ENCODE data around the gene VKORC1.

The VKORC1 gene

DNA sequence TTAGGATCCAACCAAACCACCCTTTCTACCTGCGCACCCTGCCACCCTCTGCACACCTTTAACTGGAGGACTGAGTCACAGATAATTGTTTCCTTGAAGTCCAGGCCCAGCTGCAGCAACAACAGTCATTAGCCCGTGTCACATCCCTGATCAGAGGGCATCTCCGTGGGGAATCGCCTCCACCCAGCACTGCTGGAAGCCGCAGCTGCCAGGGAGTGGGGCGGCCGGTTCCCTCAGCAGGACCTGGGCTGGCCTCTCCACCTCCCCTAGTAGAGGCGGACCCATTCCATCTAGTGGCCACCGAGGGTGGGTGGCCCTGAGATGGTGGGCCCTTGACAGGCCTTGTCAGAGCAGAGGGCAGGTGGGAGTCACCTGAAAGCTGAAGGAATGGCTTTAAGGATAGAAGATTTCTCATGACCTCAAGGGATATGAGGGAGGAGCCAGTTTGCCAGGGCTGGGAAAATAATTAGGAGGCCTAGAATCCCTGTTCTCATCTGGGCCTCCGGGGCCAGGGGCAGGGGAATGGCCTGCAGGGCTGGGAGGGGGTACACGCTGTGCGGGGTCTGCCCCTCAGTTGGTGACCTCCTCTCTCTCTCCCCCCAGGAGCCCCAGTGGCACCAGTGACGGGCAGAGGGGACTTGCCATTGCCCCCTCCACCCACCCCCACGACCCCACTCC lies 12.1 kb downstream of the VKORC1 start:
- no peak for DNase-seq (ENCODE audit: low spot score)

DNA sequence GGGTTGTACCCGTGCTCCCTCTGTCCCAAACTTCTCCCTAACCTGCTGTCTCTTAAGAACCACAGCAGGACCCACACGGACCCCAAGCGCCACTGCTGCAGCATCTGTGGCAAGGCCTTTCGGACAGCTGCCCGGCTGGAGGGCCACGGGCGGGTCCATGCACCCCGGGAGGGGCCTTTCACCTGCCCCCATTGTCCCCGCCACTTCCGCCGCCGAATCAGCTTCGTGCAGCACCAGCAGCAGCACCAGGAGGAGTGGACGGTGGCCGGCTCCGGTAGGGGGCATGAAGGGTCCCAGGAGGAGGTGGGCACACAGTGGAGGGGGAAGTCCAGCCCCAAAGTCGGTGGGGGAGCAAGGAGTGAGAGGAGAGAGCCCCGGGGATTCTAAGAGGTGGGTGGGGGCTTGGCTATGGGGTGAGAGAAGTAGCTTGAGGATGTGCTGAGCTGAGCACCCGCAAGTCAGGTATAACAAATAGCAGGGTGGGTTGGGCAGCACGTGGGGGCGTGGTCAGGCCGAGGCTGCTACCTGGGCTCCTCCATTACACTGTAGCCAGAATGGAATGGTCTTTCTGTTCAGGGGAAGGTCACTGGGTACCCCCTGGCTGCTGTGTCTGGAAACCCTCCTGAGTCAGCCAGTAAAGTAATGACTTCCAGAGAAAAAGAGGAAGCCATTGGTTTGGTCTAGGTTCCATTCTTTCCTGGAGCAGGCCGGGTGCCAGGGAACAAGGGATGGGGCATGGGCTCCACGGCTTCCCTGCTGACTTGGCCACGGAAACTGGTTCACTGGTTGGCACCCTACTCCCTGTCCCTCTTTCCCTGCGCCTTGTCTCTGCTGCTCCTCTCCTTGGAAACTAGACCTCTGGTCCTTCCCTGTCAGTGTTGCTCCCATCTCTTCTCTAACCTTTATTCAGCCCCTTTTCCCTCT lies 12.9 kb downstream of the VKORC1 start:
- DNase-seq (ENCODE audit: low spot score), result no peak

DNA sequence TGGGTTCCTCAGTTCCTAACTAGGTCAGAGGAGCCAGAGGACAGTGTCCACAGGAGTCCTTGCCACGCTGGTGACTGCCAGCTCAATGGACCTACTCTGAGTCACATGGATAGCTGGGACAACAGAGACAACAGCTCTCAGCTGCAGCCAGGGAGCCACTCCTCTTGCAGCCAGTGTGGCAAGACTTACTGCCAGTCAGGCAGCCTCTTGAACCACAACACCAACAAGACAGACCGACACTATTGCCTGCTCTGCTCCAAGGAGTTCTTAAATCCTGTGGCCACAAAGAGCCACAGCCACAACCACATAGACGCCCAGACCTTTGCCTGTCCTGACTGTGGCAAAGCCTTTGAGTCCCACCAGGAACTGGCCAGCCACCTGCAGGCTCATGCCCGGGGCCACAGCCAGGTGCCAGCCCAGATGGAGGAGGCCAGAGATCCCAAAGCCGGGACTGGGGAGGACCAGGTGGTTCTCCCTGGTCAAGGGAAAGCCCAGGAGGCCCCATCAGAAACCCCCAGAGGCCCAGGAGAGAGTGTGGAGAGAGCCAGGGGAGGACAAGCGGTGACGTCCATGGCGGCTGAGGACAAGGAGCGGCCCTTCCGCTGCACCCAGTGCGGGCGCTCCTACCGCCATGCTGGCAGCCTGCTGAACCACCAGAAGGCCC lies 13.7 kb downstream of the VKORC1 start:
- DNase-seq (ENCODE audit: low spot score), result no peak

DNA sequence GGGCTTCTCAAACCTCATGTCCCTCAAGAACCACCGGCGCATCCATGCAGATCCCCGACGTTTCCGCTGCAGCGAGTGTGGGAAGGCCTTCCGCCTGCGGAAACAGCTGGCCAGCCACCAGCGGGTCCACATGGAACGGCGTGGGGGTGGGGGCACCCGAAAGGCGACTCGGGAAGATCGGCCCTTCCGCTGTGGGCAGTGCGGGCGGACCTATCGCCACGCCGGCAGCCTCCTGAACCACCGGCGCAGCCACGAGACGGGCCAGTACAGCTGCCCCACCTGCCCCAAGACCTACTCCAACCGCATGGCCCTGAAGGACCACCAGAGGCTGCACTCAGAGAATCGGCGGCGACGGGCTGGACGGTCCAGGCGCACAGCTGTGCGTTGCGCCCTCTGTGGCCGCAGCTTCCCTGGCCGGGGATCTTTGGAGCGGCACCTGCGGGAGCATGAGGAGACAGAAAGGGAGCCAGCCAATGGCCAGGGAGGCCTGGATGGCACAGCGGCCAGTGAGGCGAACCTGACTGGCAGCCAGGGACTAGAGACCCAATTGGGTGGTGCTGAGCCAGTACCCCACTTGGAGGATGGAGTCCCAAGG lies 14.5 kb downstream of the VKORC1 start:
- DNase-seq (ENCODE audit: low spot score), result no peak

DNA sequence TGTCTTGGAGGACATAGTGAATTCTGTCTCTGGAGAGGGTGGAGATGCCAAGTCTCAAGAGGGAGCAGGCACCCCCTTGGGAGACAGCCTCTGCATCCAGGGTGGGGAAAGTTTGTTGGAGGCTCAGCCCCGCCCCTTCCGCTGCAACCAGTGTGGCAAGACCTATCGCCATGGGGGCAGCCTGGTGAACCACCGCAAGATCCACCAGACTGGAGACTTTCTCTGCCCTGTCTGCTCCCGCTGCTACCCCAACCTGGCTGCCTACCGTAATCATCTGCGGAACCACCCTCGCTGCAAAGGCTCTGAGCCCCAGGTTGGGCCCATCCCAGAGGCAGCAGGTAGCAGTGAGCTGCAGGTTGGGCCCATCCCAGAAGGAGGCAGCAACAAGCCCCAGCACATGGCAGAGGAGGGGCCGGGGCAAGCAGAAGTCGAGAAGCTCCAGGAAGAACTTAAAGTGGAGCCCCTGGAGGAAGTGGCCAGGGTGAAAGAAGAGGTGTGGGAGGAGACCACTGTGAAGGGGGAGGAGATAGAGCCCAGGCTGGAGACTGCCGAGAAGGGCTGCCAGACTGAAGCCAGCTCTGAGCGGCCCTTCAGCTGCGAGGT lies 15.2 kb downstream of the VKORC1 start:
- no peak for DNase-seq (ENCODE audit: low spot score)

DNA sequence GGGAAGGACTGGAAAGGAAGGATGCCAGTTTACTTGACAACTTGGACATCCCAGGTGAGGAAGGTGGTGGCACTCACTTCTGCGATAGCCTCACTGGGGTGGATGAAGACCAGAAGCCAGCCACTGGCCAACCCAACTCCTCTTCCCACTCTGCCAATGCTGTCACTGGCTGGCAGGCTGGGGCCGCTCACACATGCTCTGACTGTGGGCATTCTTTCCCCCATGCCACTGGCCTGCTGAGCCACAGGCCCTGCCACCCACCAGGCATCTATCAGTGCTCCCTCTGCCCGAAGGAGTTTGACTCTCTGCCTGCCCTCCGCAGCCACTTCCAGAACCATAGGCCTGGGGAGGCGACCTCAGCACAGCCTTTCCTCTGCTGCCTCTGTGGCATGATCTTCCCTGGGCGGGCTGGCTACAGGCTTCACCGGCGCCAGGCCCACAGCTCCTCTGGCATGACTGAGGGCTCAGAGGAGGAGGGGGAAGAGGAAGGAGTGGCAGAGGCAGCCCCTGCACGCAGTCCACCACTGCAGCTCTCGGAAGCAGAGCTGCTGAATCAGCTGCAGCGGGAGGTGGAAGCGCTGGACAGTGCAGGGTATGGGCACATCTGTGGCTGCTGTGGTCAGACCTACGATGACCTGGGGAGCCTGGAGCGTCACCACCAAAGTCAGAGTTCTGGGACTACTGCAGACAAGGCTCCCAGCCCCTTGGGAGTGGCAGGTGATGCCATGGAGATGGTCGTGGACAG lies 15.8 kb downstream of the VKORC1 start:
- DNase-seq (ENCODE audit: low spot score), result no peak

DNA sequence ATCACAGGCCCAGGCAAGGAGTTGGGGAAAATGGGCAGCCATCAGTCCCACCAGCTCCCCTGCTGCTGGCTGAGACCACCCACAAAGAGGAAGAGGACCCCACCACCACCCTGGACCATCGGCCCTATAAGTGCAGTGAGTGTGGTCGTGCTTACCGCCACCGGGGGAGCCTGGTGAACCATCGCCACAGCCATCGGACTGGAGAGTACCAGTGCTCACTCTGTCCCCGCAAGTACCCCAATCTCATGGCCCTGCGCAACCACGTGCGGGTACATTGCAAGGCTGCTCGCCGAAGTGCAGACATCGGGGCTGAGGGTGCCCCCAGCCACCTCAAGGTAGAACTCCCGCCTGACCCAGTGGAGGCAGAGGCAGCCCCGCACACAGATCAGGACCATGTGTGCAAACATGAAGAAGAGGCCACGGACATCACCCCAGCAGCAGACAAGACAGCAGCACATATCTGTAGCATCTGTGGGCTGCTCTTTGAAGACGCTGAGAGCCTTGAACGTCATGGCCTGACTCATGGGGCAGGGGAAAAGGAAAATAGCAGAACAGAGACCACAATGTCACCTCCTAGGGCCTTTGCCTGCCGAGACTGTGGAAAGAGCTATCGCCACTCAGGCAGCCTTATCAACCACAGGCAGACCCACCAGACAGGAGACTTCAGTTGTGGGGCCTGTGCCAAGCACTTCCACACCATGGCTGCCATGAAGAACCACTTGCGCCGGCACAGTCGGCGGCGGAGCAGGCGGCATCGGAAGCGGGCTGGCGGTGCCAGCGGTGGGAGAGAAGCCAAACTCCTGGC lies 16.8 kb downstream of the VKORC1 start:
- DNase-seq (ENCODE audit: low spot score), result no peak

DNA sequence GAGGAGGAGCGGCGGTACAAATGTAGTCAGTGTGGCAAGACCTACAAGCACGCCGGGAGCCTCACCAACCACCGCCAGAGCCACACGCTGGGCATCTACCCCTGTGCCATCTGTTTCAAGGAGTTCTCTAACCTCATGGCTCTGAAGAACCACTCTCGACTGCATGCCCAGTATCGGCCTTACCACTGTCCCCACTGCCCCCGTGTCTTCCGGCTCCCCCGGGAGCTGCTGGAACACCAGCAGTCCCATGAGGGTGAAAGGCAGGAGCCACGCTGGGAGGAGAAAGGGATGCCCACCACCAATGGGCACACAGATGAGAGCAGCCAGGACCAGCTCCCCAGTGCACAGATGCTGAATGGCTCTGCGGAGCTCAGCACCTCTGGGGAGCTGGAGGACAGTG lies 17.6 kb downstream of the VKORC1 start:
- DNase-seq (ENCODE audit: low spot score), result no peak

DNA sequence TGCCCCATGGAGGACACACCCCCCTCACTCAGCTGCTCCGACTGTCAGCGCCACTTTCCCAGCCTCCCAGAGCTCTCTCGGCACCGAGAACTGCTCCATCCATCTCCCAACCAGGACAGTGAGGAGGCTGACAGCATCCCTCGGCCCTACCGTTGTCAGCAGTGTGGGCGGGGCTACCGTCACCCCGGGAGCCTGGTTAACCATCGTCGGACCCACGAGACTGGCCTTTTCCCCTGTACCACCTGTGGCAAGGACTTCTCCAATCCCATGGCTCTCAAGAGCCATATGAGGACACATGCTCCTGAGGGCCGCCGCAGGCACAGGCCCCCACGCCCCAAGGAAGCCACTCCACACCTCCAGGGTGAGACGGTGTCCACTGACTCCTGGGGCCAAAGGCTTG lies 18.3 kb downstream of the VKORC1 start:
- DNase-seq (ENCODE audit: low spot score), result no peak

DNA sequence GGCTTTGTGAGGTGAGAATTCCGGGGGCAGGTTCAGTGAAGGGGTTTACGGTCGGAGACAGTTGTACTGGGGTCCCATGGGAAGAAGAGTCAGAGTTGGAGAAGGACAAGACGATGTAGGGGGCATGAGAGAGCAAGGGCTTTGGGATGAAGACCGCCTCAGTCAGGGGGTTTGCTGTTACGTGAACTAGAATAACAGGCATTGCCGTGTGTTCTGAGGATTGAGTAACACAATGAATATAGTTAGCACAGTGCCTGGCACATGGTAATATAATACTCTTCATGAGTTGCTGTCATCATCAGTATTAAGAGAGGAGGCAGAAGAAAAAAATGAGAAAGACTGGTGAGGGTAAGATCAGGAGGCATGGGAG lies 19.8 kb downstream of the VKORC1 start:
- DNase-seq (ENCODE audit: low spot score), result no peak

DNA sequence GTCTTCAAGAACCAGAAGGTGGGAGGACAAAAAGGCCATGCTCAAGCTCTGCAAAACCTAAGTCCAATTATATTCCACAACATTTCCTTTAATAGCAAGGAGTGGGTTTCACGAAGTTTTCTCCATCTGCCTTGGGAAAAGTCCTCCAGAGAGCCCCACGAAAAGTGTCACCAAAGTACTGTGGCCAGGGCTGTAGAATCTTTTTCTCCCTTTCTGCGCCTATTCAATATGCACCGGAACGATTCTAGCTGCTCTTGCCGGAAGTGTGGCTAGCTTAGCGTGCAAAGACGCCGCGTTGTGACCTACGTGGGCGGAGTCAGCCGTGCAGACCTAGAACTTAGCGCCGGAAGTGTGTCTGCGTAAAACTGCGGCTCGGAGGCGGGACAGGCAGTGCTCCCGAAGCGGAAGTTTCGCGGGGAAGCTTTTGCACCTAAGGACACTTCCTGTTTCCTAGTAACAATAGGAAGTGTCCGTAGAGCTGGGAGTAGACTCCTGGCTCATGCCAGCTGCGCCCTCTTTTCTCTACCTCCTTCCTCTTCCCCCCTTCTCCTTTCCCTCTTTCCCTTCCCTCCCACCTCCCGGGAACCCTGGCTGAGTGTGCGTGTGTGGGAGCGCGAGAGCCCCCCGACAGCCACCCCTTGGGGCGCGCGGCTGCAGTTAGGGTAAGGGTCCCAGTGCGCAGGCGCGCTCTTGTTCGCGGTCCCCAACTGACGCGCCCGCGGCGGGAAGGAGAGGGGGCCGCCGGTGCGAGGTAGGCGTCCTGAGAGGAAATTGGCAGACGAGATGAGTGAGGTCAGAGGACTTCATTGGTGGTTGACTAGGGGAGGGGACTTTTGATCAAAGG lies 20.4 kb downstream of the VKORC1 start, which contains the start of the genes ZNF646 and ZNF668:
Gene ZNF646, plus strand, starts transcription at position 453 of the 844 bp plus-strand sequence. CDS start 1,903 bp downstream, outside the sequence.
Gene ZNF668, minus strand, starts transcription at position 271 of the 844 bp plus-strand sequence. CDS start 9,781 bp downstream, outside the sequence.
- DNase-seq (ENCODE audit: low spot score), result peak; percentile 91

DNA sequence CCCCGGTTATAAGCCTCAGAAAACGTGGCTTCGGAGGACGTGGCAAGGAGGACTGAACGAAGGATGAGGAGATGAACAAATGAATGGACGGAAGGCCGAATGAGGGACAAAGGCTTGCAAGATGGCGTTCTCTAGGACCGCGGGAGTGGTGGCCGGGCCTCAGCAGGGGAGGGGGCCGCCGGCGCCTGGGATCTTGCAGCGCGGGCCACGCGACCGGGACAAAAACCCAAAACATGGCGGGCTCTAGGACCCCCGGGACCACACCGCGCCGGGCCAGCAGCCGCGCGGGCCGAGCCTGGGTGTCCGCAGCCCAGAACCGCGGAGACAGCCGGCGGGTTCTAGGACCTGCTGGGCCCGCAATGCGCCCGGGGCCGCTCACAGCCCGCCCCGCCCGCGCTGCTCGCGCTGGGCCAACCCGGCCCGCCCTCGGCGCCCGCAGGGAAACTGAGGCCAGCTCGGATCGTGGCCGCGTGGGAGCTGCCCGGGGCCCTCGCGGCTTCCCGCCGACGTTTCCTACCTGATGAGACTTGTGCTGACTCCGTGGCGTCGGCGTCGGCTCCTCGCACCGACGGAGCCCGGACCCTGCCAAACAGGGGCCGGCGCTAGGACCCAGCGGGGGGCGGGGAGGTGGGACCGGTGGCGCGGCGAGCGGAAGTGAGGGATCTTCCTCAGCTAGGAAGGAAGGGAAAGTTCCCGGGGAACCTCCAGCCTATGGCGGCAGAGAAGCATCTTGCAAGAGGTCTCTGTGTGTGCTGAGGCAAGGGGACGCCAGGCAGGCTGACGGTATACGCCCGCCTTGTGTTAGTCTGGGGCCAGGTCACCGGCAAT lies 21.2 kb downstream of the VKORC1 start:
- peak; percentile 96 for DNase-seq (ENCODE audit: low spot score)

DNA sequence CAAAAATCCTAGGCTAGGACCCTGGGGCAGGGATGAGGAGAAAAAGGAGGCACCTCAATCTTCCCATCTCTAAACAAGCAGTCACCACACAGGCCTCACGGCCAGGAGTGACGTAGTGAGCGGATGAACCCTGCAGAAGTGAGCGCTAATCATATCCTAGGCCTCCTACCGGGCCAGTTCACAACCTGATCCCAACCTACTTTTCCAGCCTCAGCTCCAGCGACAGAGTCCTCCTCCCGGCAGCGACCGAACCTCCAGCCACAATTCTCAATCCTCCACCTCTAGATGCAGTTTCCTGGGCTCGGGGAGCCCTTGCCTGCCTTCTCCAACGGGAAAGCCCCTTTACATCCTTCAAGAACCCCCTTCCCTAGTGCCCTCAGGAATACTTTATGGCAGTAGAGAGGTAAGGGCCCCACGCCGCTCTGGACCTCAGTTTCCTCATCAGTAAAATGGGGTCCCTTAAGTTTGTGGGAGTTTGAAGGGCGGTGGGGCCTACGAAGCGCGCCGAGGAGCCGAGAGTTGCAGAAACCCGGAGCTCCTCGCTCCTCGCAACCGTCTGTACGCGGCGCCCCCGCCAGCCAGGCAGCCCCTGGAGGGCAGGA lies 22.0 kb downstream of the VKORC1 start:
- no peak for DNase-seq (ENCODE audit: low spot score)

DNA sequence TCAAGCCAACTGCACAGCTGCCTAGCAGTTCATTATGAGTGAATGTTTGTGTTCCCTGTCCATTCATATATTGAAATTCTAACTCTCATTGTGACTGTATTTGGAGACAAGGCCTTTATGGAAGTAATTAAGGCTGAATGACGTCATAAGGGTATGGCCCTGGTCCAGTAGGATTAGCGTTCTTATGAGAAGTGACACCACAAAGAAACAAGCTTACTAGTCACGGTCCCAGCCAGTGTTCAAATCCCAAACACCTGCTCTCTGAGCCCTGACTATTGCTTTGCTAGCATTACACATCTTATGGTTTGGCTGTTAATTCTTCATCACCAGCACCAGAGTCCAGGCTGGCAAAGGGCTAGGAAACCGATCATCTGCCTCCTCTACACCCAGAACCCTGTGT lies 22.7 kb downstream of the VKORC1 start:
- DNase-seq (ENCODE audit: low spot score), result no peak

DNA sequence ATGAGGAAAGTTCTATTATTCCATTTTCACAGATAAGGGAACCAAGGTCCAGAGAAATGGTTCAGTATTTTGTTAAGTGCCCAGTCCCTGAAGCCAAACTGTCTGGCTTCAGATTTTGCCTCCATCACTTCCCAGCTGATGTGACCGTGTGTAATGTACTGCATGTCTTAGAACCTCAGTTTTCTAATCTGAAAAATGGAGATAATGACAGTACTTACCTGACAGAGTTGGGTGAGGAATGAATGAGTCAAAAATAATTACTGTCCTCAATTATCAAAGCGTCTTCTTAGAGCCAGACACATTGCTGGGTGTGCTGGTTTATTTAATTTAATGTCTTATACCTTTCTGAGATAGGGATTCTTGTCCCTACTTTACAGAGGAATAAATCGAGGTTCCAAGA lies 27.3 kb downstream of the VKORC1 start:
- DNase-seq (ENCODE audit: low spot score), result no peak

DNA sequence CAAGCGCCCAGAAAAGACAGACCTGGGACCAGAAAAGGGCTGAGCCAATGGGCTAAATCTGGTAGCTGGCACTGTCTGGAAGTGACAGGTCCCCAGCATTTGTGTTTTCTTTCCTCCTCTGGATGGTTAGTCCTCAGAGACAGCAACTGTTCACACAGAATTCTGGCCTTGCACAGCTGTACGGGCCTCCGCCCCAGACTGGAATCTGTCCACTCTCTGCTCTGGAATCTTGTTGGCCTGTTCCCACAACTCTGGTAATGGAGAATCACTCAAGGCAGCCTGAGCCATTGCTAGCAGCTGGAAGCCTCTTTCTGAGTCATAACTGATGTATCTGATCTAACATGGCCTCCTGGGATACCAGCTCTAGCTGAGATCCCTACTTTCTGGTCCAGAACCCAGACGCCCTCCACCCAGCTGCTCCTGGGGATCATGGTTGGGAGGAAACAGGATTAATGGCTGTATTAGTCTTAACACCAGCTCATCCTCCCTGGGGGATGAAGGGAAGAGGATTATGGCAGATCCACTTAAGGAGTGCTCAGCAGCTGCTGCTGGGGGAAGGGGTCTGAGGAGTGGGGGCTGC lies 29.6 kb downstream of the VKORC1 start:
- no peak for DNase-seq (ENCODE audit: low spot score)

DNA sequence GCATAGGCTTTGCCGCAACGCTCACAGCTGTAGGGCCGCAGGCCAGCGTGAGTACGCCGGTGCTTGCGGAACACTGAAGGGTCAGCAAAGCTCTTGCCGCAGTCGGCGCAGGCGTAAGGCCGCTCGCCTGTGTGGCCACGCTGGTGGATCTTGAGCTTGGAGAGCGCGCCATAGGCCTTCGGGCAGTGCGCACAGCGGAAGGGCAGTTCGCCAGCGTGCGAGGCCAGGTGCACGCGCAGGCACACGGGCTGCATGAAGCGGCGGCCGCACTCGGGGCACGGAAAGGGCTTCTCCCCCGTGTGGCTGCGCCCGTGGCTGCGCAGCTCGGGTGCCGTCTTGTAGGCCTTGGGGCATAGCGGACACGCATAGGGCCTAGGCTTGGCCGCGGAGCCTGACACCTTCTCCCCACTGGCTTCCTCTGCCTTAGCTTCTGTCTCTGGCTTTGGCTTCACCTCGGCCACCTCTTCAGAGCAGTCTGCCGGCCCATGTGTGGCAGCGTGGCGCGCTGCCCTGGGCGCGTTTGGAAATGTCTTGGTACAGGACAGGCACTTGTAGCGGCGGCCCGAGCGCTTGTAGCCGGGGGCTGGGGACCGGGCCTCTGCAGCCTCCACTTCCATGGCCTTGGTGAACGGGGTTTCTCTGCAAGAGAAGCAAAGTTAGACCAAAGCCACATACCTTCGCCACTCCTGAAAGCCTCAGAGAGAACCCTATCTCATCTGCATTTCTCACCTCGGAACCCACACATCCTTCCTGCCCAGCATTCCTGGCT lies 30.6 kb downstream of the VKORC1 start:
- no peak for DNase-seq (ENCODE audit: low spot score)
